GM21360 (cell line): ENCODE measurements around the gene CDH13.

Experiments used
- ATAC-seq: cut with Tn5 transposase; IDR thresholded peaks from one replicate; pipeline ENCODE4 v1.9.1; 2021; ENCODE audit warnings: mild to moderate bottlenecking, moderate library complexity; ENCODE audit not compliant: unreplicated experiment

Gene CDH13

GRCh38 chr16:83676086-83676485, 1049.3 kb downstream of the CDH13 start:
- ATAC-seq = no peak

GRCh38 chr16:83680980-83681379, 1054.2 kb downstream of the CDH13 start:
- no peak for ATAC-seq

GRCh38 chr16:83681381-83681956, 1054.7 kb downstream of the CDH13 start:
- no peak for ATAC-seq

GRCh38 chr16:83682116-83682867, 1055.5 kb downstream of the CDH13 start:
- no peak for ATAC-seq

- ATAC-seq = no peak
Measured at GRCh38 chr16:83682868-83683235, 1056.1 kb downstream of the CDH13 start.

GRCh38 chr16:83685615-83686165, 1058.9 kb downstream of the CDH13 start:
- ATAC-seq = no peak

GRCh38 chr16:83686726-83687125, 1060.0 kb downstream of the CDH13 start:
- ATAC-seq = no peak

- no peak for ATAC-seq
Measured at GRCh38 chr16:83689385-83689831, 1062.6 kb downstream of the CDH13 start.

GRCh38 chr16:83692224-83692623, 1065.5 kb downstream of the CDH13 start:
- ATAC-seq = no peak

GRCh38 chr16:83698964-83699363, 1072.2 kb downstream of the CDH13 start:
- no peak for ATAC-seq

GRCh38 chr16:83699817-83700216, 1073.0 kb downstream of the CDH13 start:
- ATAC-seq = no peak

GRCh38 chr16:83700918-83701317, 1074.1 kb downstream of the CDH13 start:
- ATAC-seq = no peak

GRCh38 chr16:83701494-83701893, 1074.7 kb downstream of the CDH13 start:
- ATAC-seq = no peak

- no peak for ATAC-seq
Measured at GRCh38 chr16:83704656-83705055, 1077.9 kb downstream of the CDH13 start.

GRCh38 chr16:83705856-83706255, 1079.1 kb downstream of the CDH13 start:
- ATAC-seq = no peak

- no peak for ATAC-seq
Measured at GRCh38 chr16:83706394-83706793, 1079.6 kb downstream of the CDH13 start.

- no peak for ATAC-seq
Measured at GRCh38 chr16:83711069-83711468, 1084.3 kb downstream of the CDH13 start.

GRCh38 chr16:83713597-83713996, 1086.8 kb downstream of the CDH13 start:
- no peak for ATAC-seq

- no peak for ATAC-seq
Measured at GRCh38 chr16:83714286-83714685, 1087.5 kb downstream of the CDH13 start.

- no peak for ATAC-seq
Measured at GRCh38 chr16:83715217-83715920, 1088.6 kb downstream of the CDH13 start.

GRCh38 chr16:83717308-83717707, 1090.5 kb downstream of the CDH13 start:
- no peak for ATAC-seq

GRCh38 chr16:83717814-83718213, 1091.0 kb downstream of the CDH13 start:
- no peak for ATAC-seq
